Panc1 (cell line): ENCODE data around the gene MRPS33. TPM values are rescaled to one million over a fixed set of nuclear protein-coding genes. Genes with fewer than 3 reads are reported as not detected.

Experiments used
- ATAC-seq: fragments of 200-7000 bp; cut with Tn5 transposase; 2 replicates; pipeline ENCODE4 v1.9.1; 2020; ENCODE audit warnings: mild to moderate bottlenecking, moderate library complexity
- BruUV-seq: library from RNA; stranded (reverse); fragments of 400-500 nt; replicated peaks from 2 replicates; lab custom pipeline; 2021; lab: Mats Ljungman, UMichigan
- CTCF ChIA-PET: fragments of 300-600 bp; sonication (Branson Sonifier 250); formaldehyde crosslinking; loops from one replicate; lab custom pipeline; 2022; ENCODE audit warnings: antibody characterized with exemption; lab: Charles Lee
- POLR2A ChIA-PET: fragments of 300-600 bp; sonication (Branson Sonifier 250); formaldehyde crosslinking; loops from one replicate; lab custom pipeline; 2022; ENCODE audit warnings: antibody characterized with exemption; lab: Charles Lee
- DNase-seq: peaks from one replicate; pipeline ENCODE4 v3.0.0-alpha.2; 2010; ENCODE audit warnings: low read depth, low spot score
- H3K27ac ChIP-seq: 2 replicates; pipeline ENCODE4 v1.5.1; 2011; ENCODE audit warnings: mild to moderate bottlenecking, low read length, inconsistent platforms
- H3K27me3 ChIP-seq: fragments of 200-500 bp; sonication (Bioruptor generic); 2 replicates; pipeline ENCODE4 v1.6.0; 2014; ENCODE audit warnings: low read length, inconsistent platforms; ENCODE audit not compliant: control insufficient read depth, insufficient read depth
- H3K36me3 ChIP-seq: fragments of 200-500 bp; sonication (Bioruptor generic); 2 replicates; pipeline ENCODE4 v1.5.1; 2014; ENCODE audit warnings: inconsistent platforms, mild to moderate bottlenecking, low read length, moderate library complexity; ENCODE audit not compliant: control insufficient read depth, insufficient read depth
- H3K4me1 ChIP-seq: 2 replicates; pipeline ENCODE4 v1.5.1; 2011; ENCODE audit warnings: inconsistent platforms, mild to moderate bottlenecking, low read length, moderate library complexity; ENCODE audit not compliant: control insufficient read depth, insufficient read depth
- H3K4me3 ChIP-seq, 2 experiments: 2 replicates each; pipeline ENCODE4 v1.5.1; 2011 to 2012; ENCODE audit warnings: low read depth in 2 of 2, low read length in 2 of 2, mild to moderate bottlenecking in 2 of 2, inconsistent platforms in 1 of 2, moderate library complexity in 1 of 2
- H3K9me3 ChIP-seq: fragments of 200-500 bp; sonication (Bioruptor generic); 2 replicates; pipeline ENCODE4 v1.5.1; 2014; ENCODE audit warnings: low read depth, mild to moderate bottlenecking, inconsistent platforms, low read length, moderate library complexity; ENCODE audit not compliant: control insufficient read depth, insufficient read depth
- POLR2AphosphoS5 ChIP-seq: IDR thresholded peaks from 2 replicates; pipeline ENCODE4 v1.6.1; 2012; ENCODE audit warnings: mild to moderate bottlenecking, low read depth, low read length, moderate library complexity
- SIN3A ChIP-seq: IDR thresholded peaks from 2 replicates; pipeline ENCODE4 v1.6.1; 2012; ENCODE audit warnings: low read depth, mild to moderate bottlenecking, low read length, moderate library complexity, borderline replicate concordance; ENCODE audit not compliant: insufficient read depth
- TCF7L2 ChIP-seq: IDR thresholded peaks from 2 replicates; pipeline ENCODE4 v1.6.1; 2011; ENCODE audit warnings: mild to moderate bottlenecking, low read depth, low read length, inconsistent platforms
- in situ Hi-C: cut with HindIII; loops from 2 replicates; pipeline ENCODE4 v1.10.0; 2016; ENCODE audit warnings: low sequenced_read_pairs, low pct_unique_long_range_greater_than_20kb
- intact Hi-C: fragments of 100-400 bp; cut with micrococcal nuclease; formaldehyde crosslinking; loops from one replicate; pipeline ENCODE4 v1.10.0; 2022; ENCODE audit not compliant: unreplicated experiment
- total RNA-seq: library from RNA; stranded (reverse); gene quantifications from one replicate; pipeline ENCODE4 v1.2.1, GENCODE V29; 2021; ENCODE audit not compliant: unreplicated experiment
- TF ChIP-seq, protein P1 (sequence below), 2 experiments: IDR thresholded peaks; 2 replicates each; pipeline ENCODE4 v1.6.1; 2011 to 2012; ENCODE audit warnings: low read depth in 2 of 2, control low read depth in 1 of 2, low read length in 1 of 2, mild to moderate bottlenecking in 1 of 2, moderate library complexity in 1 of 2; ENCODE audit not compliant: insufficient read depth in 1 of 2
- TF ChIP-seq, protein P2 (sequence below): fragments of 450-650 bp; IDR thresholded peaks from 2 replicates; pipeline ENCODE4 v1.5.1; 2017; ENCODE audit warnings: mild to moderate bottlenecking

MRPS33 gene
- total RNA-seq, 1 experiment from 2014 or later, result 68.8 TPM

DNA sequence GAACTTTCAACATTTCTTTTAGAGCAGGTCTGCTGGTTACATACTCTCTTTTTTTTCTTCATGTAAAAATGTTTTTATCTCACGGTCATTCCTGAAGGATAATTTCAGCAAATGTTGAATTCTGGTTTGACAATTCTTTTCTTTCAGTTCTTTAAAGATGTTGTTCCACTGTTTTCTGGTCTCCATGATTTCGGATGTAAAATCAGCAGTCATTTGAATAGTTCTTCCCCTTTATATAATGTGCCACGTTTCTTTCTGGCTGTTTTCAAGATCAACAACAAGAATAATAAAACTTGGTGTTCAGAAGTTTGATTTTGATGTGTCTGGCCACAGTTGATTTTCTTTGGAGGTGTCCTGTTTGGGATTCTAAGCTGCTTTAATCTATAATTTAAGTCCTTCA, 14.0 kb upstream of the MRPS33 start:
- no peak for DNase-seq
- in situ Hi-C loops, result no loop called here
- ATAC-seq, result no peak
- intact Hi-C loops, result loop anchor here (10.0 kb wide), 1 partner anchor 216 kb away; no protein-coding TSS in a partner anchor
- POLR2A ChIA-PET, result no interaction called here
- no peak overlapping the region for H3K27ac ChIP-seq
- BruUV-seq, result no TSS peak
- H3K4me3 ChIP-seq, result no peak overlapping the region
- H3K27me3 ChIP-seq, result peaks cover 3% of the 10 kb centered on the region; the same call in 1 of the 2 replicates
- peaks cover 3% of the 10 kb centered on the region; the same call in 1 of the 2 replicates for H3K9me3 ChIP-seq
- H3K36me3 ChIP-seq, result no peaks in the 10 kb centered on the region
- no peak for TF ChIP-seq POLR2AphosphoS5
- TF ChIP-seq, protein P1, sequence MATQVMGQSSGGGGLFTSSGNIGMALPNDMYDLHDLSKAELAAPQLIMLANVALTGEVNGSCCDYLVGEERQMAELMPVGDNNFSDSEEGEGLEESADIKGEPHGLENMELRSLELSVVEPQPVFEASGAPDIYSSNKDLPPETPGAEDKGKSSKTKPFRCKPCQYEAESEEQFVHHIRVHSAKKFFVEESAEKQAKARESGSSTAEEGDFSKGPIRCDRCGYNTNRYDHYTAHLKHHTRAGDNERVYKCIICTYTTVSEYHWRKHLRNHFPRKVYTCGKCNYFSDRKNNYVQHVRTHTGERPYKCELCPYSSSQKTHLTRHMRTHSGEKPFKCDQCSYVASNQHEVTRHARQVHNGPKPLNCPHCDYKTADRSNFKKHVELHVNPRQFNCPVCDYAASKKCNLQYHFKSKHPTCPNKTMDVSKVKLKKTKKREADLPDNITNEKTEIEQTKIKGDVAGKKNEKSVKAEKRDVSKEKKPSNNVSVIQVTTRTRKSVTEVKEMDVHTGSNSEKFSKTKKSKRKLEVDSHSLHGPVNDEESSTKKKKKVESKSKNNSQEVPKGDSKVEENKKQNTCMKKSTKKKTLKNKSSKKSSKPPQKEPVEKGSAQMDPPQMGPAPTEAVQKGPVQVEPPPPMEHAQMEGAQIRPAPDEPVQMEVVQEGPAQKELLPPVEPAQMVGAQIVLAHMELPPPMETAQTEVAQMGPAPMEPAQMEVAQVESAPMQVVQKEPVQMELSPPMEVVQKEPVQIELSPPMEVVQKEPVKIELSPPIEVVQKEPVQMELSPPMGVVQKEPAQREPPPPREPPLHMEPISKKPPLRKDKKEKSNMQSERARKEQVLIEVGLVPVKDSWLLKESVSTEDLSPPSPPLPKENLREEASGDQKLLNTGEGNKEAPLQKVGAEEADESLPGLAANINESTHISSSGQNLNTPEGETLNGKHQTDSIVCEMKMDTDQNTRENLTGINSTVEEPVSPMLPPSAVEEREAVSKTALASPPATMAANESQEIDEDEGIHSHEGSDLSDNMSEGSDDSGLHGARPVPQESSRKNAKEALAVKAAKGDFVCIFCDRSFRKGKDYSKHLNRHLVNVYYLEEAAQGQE (IDR thresholded peaks at IDR 0.05; ENCODE audit: insufficient read depth in 1 of 2, low read depth in 2 of 2, low read length in 1 of 2), result no peak
- TF ChIP-seq TCF7L2, result no peak
- TF ChIP-seq, protein P2, sequence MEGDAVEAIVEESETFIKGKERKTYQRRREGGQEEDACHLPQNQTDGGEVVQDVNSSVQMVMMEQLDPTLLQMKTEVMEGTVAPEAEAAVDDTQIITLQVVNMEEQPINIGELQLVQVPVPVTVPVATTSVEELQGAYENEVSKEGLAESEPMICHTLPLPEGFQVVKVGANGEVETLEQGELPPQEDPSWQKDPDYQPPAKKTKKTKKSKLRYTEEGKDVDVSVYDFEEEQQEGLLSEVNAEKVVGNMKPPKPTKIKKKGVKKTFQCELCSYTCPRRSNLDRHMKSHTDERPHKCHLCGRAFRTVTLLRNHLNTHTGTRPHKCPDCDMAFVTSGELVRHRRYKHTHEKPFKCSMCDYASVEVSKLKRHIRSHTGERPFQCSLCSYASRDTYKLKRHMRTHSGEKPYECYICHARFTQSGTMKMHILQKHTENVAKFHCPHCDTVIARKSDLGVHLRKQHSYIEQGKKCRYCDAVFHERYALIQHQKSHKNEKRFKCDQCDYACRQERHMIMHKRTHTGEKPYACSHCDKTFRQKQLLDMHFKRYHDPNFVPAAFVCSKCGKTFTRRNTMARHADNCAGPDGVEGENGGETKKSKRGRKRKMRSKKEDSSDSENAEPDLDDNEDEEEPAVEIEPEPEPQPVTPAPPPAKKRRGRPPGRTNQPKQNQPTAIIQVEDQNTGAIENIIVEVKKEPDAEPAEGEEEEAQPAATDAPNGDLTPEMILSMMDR, result no peak
- no peaks in the 10 kb centered on the region for H3K4me1 ChIP-seq
- CTCF ChIA-PET, result no interaction called here

DNA sequence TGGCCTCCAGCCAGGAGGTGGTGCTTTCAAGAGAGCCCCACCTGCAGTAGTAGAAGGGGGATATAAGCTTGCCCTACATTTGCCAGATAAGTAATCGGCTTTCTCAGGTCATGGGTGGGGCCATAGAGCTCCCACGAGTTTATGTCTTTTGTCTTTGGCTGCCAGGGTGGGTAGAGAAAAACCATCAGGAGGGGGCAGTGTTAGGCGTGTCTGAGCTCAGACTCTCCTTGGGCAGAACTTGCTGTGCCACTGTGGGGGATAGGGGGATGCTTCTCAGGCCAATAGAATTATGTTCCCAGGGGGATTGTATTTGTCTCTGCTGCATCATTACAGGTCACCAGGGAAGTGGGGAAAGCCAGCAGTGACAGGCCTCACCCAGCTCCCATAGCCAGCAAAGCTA, 12.3 kb upstream of the MRPS33 start:
- H3K4me3 ChIP-seq, result no peak overlapping the region
- peaks cover 3% of the 10 kb centered on the region; the same call in 1 of the 2 replicates for H3K27me3 ChIP-seq
- H3K36me3 ChIP-seq, result no peaks in the 10 kb centered on the region
- POLR2A ChIA-PET, result no interaction called here
- DNase-seq (no peak), ATAC-seq (no peak)
- CTCF ChIA-PET, result interaction anchor here (0.6 kb wide), 1 partner anchor 585 kb away, joined by 11 read pairs; no protein-coding TSS in a partner anchor
- TF ChIP-seq, protein P2, result no peak
- TF ChIP-seq, protein P1 (IDR thresholded peaks at IDR 0.05; ENCODE audit: insufficient read depth in 1 of 2, low read depth in 2 of 2, low read length in 1 of 2), result no peak
- TF ChIP-seq POLR2AphosphoS5 (no peak), TCF7L2 (no peak), SIN3A (no peak)
- in situ Hi-C loops, result no loop called here
- H3K4me1 ChIP-seq, result no peaks in the 10 kb centered on the region
- no peak overlapping the region for H3K27ac ChIP-seq
- intact Hi-C loops, result loop anchor here (10.0 kb wide), 1 partner anchor 218 kb away; no protein-coding TSS in a partner anchor
- H3K9me3 ChIP-seq, result peaks cover 3% of the 10 kb centered on the region; the same call in 1 of the 2 replicates
- no TSS peak for BruUV-seq
